COLO668 (cell line): ENCODE results near the gene HRH1.
"Not testable (repeated sequence)": the region's sequence is repeated elsewhere in the genome, so short reads cannot be mapped to it uniquely, and the experiment has no call there.

Experiments
- DNase-seq: peaks from one replicate; lab custom pipeline; 2025; ENCODE audit not compliant: unreplicated experiment; lab: John Stamatoyannopoulos, UW

The HRH1 gene

DNA sequence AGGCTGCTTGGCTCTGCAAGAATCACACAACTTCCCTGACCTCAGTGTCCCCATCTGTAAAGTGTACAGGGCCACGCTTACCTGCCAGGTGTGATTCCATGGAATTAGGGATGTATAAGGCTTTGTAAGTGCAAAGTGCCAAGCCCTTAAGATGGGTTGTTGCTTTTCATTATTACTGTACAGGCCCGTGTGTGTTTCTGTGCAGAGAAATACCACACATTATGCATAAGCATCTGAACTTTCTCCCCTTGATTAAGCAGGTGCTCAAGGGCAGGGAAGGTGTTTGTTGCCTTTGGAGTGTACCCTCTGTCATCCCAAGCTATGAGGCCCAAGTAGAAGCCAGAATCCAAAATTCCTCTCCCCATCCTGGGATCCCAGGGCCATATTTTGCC lies 13.6 kb upstream of the HRH1 start:
- no peak for DNase-seq

GRCh38 chr3:11143476-11143875 lies 10.8 kb upstream of the HRH1 start:
- DNase-seq, result no peak

GRCh38 chr3:11144996-11145395 lies 9.3 kb upstream of the HRH1 start:
- DNase-seq, result no peak

DNA sequence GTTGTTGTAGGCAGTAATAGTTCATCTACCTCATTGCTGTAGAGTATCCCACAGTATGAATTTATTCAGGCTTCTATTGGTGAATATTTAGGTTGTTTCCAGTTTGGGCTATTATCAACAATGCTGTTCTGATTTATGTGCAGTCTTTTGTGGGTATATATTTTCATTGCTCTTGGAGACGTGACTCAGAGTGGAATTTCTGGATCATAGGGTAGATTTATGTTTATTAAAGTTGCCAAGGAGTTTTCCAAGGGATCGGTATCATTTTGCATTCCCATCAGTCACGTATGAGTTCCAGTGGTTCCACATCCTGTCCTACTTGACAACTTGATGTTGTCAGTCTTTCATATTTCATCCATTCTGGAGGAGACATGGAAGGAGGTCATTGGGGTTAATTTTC lies 8.4 kb upstream of the HRH1 start:
- no peak for DNase-seq

GRCh38 chr3:11146773-11147660 lies 7.3 kb upstream of the HRH1 start:
- no peak for DNase-seq

DNA sequence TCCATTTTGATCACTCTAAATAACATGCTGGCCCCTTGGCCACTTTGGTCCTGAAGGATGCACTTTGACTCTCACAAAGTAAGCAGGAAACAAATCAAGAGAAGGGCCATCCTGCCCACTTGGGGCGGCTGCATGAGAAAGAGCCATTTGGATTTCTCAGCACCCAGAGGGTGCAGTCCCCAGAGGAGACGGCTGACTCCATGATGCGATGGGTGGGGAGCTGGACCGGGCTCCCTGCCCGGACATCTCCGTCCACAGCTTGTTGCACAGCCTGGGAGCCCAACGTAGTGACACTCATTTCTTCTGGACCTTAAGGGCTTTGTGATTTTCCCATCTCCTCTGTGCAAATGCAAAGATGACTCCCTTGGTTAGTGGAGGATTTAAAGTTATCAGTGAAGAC lies 4.0 kb upstream of the HRH1 start:
- no peak for DNase-seq

DNA sequence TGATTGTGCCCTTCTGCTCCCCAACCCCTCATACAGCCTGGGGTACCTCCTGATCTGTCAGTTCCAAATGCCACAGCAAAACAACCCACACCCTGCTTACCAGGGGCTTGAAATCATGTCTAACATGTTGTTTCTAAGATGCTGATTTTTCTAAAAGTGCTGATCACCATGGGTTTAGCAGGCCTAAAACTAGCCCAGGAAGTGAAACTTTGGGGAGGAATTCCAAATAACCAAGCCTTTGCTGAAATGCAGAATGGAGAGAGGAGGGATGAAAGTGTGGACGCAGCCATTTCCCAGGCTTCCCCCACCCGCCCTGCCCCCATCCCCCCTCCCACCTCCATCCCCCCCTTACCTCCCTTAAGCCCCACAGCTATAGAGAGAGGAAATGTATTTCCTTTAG lies 2.0 kb upstream of the HRH1 start:
- DNase-seq, result no peak

DNA sequence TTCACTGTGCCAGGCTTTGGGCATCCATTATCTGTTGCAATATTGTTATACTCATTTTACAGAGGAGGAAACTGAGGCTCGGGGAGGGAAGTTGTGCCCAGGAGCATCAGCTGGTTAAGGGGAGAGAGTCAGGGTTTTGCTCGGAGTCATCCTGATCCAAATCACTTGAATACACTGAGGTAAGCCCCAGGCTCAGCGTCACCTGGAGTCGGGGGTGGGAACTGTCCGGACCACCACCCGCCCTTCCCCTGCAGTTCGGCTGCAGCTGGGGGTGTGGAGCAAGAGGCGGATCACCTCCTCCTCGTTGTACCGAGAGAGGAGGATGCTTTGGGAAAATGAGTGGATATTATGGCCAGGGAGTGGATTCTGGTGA lies 646 bp downstream of the HRH1 start:
- no peak for DNase-seq

- DNase-seq, result peak; percentile 8
Observed at GRCh38 chr3:11155341-11156025, 1.2 kb downstream of the HRH1 start.

DNA sequence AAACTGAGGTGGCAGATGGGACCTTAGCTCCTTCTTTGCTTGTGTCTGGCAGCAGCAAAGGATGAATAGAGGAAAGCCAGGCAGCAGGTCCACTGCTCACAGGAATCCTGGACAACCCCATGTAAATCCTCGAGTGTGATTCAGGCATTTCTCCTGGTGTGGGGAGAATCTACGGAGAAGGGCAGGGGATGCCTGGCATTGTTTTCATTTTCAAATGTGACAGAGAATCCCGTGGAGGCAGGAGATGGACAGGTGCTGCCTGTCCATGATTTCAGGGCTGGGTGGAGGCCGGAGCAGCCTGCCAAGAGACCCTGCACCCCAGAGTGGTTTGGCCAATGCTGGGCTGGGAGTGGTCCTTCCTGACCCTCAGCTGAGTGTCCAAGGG lies 1.7 kb downstream of the HRH1 start:
- DNase-seq, result no peak

DNA sequence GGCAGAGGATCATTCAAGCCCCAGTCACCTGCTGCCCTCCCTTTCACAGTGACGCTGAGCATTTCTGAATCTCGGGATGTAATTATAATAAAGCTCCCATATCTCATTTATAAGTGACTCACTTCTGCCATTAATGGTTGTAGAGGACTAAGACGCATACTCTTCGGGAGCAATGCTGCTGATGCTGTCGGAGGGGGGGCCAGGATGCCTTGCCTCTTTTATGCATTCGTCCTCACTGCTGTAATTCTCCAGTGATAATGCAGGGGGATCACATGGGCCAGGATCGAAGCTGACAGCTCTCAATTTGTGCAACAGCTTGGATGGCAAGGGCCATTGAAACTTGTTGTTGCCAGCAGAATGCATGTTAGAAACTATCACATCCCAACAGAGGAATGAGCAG lies 3.1 kb downstream of the HRH1 start:
- no peak for DNase-seq

GRCh38 chr3:11159421-11159904 lies 5.2 kb downstream of the HRH1 start:
- no peak for DNase-seq

DNA sequence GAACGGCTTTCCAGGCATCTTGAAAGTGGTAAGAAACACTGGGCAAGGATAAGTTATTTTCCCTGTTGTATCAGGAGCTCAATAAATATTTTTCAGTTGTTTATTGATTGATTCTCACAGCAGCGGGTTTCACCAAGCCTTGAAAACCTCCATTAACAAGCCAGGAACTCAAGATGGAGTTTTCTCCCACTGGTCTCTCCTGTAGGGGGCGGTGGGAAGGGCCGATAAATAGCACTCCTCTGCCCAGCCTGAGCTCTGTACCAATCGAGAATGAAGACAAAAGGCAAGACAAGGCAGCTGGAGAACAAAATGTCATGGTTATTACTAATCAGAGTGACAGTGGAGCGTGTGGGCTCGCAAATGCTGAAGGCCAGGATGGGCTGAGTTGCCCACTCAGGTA lies 7.4 kb downstream of the HRH1 start:
- no peak for DNase-seq

DNA sequence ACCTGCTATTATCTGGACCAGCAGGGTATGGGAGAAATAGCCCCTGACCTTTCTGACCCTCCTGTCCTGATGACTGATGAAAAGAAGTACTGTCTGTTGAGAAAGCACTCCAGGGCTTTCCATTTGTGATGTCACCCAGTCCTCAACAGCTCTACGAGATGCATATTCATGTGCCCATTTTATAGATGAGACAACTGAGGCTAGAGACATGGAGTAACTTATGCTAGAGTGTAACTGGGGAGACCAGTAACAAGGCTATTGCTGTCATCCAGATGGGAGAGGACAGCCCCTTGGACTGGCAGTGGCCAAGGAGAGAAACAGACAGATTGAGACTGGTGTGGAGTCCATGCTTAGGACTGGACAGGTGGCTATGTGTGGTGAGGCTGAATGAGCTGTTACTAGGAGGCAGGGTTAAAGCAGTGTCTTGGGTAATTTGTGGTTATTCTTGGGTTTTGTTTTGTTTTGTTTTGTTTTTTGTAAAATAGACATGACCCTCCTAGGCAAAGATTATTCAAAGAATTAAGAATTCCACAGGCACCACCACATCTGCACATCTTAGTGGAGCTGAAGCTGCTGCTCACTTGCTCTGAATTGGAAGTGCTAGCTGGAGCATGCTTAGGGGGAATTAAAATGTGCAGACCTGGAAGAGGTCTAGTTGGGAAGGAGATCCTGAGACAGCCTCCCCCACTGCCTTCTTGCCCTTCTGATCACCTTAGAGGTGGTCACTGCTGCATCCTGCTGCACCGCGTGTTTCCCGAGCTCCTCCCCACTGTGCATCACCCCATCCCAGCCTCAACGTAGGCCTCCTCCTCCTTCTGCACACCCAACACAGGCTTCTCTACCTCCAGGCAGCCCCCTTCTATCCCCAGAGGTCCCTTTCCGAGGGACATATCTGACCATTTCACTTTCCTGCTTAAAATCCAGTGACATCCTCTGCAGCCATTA lies 8.4 kb downstream of the HRH1 start:
- DNase-seq, result no peak

GRCh38 chr3:11164607-11165006 lies 10.3 kb downstream of the HRH1 start:
- no peak for DNase-seq

DNA sequence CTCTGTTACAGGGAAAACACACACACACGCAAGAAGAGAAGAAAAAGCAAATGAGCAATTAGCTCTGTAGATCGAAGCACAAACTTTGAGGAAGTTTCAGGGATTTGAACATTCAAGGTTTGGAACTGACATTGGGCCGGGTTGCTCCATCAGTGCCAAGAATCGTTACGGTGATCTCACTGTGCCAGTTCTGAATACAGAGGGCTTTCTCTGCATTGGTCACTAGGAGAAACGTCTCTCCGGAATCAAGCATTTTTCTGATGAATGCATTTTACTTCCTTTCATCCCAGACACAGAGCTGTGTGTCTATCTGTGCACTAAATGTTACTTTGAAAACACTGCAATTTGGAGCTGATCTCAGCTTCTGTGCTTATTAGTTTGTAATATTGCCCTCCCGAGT lies 11.2 kb downstream of the HRH1 start:
- no peak for DNase-seq

DNA sequence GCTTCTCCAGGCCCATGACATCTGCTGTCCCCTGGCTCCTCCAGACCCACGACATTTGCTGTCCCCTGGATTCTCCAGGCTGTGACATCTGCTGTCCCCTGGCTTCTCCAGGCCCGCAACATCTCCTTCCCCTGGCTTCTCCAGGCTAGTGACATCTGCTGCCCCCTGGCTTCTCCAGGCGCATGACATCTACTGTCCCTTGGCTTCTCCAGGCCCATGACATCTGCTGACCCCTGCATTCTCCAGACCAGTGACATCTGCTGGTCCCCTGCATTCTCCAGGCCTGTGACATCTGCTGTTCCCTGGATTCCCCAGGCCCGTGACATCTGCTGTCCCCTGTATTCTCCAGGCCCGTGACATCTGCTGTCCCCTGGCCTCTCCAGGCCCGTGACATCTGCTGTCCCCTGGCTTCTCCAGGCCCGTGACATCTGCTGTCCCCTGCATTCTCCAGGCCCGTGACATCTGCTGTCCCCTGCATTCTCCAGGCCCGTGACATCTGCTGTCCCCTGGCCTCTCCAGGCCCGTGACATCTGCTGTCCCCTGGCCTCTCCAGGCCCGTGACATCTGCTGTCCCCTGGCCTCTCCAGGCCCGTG lies 12.6 kb downstream of the HRH1 start:
- not testable (repeated sequence) for DNase-seq

- no peak for DNase-seq
Observed at GRCh38 chr3:11167590-11167989, 13.3 kb downstream of the HRH1 start.

DNA sequence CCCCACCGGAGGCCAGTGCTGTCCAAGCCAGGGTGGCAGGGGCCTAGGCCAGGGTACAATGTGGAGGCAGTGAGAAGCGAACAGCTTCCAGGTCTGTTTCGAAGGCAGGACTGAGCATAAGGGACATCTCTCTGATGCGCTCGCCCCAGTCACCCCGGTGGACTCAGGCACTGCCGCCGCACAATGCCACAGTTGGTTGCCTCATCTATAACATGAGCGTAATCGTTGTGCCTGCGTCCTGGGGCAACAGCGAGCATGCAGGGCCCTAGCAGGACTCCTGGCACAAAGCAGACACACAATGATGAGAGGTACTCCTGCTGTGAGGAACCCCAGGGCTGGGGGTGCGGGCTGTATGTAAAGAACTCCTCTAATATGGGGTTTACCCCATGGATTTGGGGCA lies 14.1 kb downstream of the HRH1 start:
- no peak for DNase-seq

GRCh38 chr3:11168881-11169805 lies 14.8 kb downstream of the HRH1 start:
- no peak for DNase-seq
